NCI-H1048 (cell line): Measurements from ENCODE around the gene PCDHGB4.
"Not testable (repeated sequence)": the region's sequence is repeated elsewhere in the genome, so short reads cannot be mapped to it uniquely, and the experiment has no call there.

ENCODE experiments used
- DNase-seq: peaks from one replicate; lab custom pipeline; 2025; lab: John Stamatoyannopoulos, UW

The PCDHGB4 gene

DNA sequence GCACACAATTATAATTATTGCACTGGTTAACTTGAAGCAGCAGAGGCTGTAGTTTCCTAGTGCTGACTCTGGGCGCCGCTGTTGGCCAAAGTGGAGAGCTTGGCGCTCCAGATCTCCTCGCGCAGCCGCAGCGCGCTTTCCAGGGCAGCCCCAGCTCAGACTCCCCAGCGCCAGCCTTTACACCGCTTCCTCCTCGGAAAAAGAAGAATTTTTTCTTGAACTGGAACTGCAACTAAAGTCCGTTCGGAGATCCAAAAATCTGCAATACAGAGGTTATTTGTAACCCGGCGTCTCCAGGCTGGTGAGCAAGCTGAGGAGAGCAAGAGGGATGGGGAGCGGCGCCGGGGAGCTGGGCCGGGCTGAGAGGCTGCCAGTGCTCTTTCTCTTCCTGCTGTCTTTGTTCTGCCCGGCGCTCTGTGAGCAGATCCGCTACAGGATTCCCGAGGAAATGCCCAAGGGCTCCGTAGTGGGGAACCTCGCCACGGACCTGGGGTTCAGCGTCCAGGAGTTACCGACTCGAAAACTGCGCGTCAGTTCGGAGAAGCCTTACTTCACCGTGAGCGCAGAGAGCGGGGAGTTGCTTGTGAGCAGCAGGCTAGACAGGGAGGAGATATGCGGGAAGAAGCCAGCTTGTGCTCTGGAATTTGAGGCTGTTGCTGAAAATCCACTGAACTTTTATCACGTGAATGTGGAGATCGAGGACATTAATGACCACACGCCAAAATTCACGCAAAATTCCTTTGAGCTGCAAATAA is at the start of gene PCDHGB4:
Gene PCDHGB4 (plus strand): TSS at position 142 of the 755 bp plus-strand sequence. CDS start 187 bp downstream, at position 329.
- not testable (repeated sequence) for DNase-seq

DNA sequence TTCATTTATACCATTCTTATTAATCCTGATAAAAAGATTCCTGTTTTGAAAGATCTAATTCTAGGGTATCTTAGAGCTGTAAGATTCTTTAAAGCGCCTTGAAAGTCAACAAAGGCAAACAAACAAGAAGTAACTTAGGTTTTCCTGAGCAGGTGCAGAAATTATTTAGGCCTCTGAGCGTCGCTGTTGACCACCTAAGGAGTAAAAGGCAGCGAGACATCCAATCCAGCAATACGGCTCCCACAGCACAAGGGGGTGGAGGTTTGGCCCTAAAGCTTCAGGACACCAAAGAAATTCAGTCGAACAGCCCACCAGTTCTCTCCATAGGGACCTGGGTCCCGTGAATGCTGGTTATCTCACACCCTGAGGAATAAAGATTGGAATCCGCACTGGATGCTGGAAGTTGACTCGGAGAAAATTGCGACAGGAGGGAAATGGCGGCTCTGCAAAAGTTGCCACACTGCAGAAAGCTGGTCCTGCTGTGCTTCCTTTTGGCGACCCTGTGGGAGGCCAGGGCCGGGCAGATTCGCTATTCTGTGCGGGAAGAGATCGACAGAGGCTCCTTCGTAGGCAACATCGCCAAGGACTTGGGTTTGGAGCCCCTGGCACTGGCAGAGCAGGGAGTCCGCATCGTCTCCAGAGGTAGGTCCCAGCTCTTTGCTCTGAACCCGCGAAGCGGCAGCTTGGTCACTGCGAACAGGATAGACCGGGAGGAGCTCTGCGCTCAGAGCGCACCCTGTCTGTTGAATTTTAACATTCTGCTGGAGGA is 48.8 kb upstream of the PCDHGB4 start, which contains the start of gene PCDHGA2:
Gene PCDHGA2 (plus strand): TSS at position 223 of the 769 bp plus-strand sequence.
- DNase-seq: no peak

DNA sequence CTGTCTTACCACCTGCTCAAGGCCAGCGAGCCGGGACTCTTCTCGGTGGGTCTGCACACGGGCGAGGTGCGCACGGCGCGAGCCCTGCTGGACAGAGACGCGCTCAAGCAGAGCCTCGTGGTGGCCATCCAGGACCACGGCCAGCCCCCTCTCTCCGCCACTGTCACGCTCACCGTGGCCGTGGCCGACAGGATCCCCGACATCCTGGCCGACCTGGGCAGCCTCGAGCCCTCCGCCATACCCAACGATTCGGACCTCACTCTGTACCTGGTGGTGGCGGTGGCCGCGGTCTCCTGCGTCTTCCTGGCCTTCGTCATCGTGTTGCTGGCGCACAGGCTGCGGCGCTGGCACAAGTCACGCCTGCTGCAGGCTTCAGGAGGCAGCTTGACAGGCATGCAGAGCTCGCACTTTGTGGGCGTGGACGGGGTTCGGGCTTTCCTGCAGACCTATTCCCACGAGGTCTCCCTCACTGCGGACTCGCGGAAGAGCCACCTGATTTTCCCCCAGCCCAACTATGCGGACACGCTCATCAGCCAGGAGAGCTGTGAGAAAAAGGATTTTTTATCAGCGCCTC is 46.6 kb upstream of the PCDHGB4 start:
- not testable (repeated sequence) for DNase-seq

DNA sequence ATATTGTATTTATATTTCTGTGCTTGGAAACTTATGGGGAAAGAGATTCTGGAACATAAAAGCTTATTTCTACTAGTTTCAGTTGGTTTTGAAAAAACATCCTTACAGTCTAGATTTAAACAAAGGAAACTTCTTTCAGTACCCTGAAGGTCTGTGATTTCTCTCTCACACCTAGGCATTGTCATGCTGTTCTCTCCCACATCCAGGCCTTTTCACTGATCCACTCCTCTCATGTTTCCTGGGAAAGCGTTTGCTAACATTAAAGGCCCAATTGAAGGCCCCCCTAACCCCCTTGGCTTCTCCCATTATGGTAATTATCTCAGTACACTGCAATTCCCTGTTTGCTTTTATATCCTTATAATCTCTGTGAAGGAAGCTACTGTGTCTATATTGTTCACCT is 44.7 kb upstream of the PCDHGB4 start:
- no peak for DNase-seq

DNA sequence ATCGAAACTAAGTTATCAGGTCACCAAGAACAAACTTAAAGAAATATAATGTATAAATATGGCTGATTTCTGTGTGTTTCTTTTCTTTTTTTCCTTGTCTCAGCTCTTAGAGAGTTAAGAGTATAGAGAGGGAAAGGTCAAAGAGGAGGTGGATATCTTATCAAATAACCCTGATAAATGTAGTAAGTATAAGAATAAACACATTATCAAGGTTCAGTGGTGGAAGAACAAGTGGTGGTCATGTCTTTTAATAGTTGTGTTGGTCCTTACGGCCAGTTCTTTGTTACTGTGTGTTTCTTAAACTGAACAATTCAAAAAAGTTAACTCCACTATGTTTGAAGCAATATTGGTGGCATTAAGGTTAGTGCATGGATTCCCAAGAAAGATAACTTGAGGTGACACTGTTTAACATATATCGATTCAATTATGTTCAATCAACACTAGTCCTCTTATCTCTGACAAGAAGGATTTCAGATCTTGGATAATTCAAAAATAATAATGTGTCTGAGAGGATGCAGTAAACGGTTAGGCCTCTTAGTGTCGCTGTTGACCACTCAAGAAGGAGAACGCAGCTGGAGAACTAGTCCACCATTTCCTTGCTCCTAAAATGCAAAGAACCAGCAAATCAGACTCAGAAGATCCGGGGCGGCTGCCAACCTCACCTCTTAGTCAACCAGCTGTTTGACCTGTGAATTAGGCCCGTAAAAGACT is 44.1 kb upstream of the PCDHGB4 start, which contains the start of gene PCDHGA3:
Gene PCDHGA3 (plus strand): TSS at position 588 of the 711 bp plus-strand sequence. CDS start 205 bp downstream, outside the sequence.
- DNase-seq: no peak

DNA sequence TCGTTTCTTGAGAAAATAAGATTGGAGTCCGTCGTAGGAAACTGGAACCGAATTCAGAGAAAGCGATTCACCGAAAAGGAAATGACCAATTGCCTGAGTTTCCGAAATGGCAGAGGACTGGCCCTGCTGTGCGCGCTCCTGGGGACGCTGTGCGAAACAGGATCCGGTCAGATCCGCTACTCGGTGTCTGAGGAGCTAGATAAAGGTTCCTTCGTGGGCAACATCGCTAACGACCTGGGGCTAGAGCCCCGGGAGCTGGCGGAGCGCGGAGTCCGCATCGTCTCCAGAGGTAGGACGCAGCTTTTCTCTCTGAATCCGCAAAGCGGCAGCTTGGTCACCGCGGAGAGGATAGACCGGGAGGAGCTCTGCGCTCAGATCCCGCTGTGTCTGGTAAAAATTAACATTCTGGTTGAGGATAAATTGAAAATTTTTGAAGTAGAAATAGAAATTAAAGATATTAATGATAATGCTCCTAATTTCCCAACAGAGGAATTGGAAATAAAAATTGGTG is 43.5 kb upstream of the PCDHGB4 start:
- DNase-seq: no peak

DNA sequence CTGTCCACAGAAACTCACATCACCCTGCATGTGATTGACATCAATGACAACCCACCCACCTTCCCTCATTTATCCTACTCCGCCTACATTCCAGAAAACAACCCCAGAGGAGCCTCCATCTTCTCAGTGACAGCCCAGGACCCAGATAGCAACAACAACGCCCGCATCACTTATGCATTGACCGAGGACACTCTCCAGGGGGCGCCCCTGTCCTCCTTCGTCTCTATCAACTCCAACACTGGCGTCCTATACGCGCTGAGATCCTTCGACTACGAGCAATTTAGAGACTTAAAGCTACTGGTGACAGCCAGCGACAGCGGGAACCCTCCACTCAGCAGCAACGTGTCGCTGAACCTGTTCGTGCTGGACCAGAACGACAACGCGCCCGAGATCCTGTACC is 42.2 kb upstream of the PCDHGB4 start:
- DNase-seq: no peak

DNA sequence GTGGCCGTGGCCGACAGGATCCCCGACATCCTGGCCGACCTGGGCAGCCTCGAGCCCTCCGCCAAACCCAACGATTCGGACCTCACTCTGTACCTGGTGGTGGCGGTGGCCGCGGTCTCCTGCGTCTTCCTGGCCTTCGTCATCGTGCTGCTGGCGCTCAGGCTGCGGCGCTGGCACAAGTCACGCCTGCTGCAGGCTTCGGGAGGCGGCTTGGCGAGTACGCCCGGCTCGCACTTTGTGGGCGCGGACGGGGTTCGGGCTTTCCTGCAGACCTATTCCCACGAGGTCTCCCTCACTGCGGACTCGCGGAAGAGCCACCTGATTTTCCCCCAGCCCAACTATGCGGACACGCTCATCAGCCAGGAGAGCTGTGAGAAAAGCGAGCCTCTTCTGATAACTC is 41.5 kb upstream of the PCDHGB4 start:
- DNase-seq: not testable (repeated sequence)

DNA sequence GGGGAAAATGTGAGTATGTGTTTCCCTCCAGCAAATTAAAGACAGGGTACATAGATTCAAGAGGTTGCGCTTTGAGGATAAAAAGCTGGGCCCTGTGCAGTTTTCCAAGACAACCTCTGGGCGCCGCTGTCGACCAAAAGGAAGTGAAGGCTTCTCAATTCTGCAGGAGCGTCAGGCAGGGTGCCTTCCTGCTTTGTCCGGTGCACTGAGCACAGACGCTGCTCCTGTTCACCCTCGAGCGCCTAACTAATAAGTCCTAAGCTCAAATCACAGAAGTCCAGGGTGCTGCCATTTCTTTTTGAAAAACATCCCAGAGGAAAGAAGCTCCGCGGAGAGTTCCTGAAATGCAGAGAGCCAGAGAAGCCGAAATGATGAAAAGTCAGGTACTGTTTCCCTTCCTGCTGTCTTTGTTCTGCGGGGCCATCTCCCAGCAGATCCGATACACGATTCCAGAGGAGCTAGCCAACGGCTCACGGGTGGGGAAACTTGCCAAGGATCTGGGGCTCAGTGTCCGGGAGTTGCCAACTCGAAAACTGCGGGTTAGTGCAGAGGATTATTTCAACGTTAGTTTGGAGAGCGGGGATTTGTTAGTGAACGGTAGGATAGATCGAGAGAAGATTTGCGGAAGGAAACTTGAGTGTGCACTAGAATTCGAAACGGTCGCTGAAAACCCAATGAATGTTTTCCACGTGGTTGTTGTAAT is 37.4 kb upstream of the PCDHGB4 start, which contains the start of gene PCDHGB1:
Gene PCDHGB1 (plus strand): TSS at position 183 of the 703 bp plus-strand sequence. CDS start 162 bp downstream, at position 345.
- no peak for DNase-seq

DNA sequence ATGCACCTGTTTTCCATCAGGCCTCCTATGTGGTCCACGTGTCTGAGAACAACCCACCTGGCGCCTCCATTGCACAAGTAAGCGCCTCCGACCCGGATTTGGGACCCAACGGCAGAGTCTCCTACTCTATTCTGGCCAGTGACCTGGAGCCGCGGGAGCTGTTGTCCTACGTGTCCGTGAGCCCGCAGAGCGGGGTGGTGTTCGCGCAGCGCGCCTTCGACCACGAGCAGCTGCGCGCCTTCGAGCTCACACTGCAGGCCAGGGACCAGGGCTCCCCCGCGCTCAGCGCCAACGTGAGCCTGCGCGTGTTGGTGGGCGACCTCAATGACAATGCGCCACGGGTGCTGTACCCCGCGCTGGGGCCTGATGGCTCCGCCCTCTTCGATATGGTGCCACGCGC is 35.9 kb upstream of the PCDHGB4 start:
- no peak for DNase-seq

DNA sequence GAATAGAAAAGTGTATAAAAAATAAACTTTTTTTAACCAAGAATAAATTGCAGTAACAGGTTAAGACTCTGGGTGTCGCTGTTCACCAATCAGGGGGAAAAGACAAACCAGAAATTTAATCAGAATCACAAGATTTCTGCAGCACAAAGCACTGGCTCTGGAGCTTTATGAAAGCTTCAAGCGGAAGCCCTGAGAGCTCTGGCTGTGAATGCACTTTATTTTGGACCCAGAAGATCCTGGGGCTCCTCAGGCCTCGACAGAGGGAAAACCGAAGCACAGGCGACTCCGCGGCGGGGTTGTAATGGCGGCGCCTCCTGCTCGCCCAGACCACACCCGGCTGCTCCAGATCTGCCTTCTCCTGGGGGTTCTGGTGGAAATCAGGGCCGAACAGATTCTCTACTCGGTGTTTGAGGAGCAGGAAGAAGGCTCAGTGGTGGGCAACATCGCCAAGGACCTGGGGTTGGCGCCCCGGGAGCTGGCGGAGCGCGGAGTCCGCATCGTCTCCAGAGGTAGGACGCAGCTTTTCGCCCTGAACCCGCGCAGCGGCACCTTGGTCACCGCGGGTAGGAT is 32.5 kb upstream of the PCDHGB4 start, which contains the start of gene PCDHGA4:
Gene PCDHGA4 (plus strand): TSS at position 122 of the 570 bp plus-strand sequence. CDS start 87 bp downstream, at position 209.
- no peak for DNase-seq

DNA sequence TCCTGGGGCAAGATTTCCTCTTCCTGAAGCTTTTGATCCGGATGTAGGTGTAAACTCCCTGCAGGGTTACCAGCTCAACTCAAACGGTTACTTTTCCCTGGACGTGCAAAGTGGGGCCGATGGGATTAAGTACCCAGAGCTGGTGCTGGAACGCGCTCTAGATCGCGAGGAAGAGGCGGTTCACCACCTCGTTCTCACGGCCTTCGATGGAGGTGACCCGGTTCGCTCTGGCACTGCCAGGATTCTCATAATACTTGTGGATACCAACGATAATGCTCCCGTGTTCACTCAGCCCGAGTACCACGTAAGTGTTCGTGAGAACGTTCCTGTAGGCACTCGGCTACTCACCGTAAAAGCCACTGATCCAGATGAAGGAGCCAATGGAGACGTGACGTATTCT is 31.9 kb upstream of the PCDHGB4 start:
- no peak for DNase-seq

DNA sequence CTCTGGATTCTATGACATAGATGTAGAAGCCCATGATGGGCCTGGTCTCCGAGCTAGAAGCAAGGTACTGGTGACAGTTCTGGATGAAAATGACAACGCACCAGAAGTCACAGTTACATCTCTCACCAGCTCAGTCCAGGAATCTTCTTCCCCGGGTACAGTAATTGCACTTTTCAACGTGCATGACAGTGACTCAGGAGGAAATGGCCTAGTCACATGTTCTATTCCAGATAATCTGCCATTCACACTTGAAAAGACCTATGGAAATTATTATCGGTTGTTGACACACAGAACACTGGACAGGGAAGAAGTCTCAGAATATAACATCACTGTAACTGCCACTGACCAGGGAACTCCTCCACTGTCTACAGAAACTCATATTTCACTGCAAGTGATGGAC is 31.4 kb upstream of the PCDHGB4 start:
- DNase-seq: no peak

DNA sequence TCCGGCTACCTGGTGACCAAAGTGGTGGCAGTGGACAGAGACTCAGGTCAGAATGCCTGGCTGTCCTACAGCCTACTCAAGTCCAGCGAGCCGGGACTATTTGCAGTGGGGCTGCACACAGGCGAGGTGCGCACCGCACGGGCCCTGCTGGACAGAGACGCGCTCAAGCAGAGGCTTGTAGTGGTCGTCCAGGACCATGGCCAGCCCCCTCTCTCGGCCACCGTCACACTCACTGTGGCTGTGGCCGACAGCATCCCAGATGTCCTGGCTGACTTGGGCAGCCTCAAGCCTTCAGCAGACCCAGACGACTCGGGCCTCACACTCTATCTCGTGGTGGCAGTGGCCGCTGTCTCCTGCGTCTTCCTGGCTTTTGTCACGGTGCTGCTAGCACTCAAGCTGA is 30.5 kb upstream of the PCDHGB4 start:
- DNase-seq: no peak

DNA sequence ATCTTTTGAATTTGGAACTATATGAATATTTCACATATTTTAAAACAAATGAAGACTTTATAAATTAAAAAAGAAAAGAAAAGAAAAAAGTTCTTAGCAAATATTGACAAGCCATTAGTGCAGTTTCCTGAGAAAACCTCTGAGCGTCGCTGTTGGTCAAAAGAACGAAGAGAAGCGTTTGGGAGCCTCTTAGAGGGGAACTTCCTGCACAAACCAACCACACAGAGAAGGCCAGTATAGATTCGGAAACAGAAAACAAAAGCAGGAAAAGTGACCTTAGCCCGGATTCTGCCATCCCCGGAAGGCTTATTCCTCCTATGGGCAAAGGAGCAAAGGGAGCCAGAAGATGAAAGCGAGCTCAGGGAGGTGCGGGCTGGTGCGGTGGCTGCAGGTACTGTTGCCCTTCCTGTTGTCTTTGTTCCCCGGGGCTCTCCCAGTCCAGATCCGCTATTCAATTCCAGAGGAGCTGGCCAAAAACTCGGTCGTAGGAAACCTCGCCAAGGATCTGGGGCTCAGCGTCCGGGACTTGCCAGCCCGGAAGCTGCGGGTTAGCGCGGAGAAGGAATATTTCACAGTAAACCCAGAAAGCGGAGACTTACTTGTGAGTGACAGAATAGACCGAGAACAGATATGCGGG is 27.6 kb upstream of the PCDHGB4 start, which contains the start of gene PCDHGB2:
Gene PCDHGB2 (plus strand): TSS at position 205 of the 637 bp plus-strand sequence. CDS start 142 bp downstream, at position 347.
- no peak for DNase-seq

DNA sequence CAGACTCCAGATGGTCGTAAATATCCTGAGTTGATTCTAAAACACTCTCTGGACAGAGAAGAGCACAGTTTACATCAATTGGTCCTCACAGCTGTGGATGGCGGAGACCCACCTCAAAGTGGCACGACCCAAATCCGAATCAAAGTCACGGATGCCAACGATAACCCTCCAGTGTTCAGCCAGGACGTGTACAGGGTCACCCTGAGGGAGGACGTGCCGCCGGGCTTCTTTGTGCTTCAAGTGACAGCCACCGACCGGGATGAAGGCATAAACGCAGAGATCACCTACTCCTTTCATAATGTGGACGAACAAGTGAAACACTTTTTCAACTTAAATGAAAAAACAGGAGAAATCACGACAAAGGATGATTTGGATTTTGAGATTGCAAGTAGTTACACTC is 26.8 kb upstream of the PCDHGB4 start:
- no peak for DNase-seq

DNA sequence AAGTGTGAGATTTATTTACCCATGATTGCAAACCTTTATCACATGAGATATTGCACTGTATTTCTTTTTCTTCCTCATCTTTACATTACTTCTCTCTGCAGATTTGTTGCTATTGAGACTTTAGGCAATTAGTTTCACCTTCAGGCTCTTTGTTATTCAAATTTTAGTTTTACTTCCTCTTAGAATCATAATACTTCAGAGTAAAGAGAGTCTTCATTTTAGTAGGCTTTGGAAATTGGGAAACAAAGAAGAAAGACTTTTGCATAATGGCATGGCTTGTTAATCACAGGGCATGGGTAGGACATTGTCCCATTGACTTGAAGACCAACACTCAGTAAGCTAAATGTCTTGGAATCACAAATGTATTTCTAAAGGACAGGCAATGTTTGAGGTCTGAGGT is 24.8 kb upstream of the PCDHGB4 start:
- no peak for DNase-seq

DNA sequence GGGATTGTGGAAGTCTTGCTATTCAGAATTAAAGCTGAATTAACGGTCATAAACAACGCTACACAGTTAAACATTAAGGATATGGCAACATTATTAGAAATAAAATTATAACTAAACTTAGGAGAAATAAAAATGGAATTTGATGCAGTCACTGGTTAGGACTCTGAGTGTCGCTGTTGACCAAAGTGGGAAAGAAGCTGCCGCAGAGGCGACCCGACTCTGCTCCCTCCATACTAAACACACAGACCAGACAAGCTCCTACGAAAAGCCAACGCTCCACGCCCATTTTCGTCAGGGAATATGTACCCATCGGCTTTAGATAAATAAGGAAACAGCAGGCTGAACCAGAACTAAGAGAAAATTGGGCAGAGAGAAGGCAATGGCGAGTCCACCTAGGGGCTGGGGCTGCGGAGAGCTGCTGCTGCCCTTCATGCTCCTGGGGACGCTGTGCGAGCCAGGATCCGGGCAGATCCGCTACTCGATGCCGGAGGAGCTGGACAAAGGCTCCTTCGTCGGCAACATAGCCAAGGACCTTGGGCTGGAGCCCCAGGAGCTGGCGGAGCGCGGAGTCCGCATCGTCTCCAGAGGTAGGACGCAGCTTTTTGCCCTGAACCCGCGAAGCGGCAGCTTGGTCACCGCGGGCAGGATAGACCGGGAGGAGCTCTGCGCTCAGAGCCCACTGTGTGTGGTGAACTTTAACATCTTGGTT is 23.4 kb upstream of the PCDHGB4 start, which contains the start of gene PCDHGA5:
Gene PCDHGA5 (plus strand): TSS at position 211 of the 709 bp plus-strand sequence. CDS start 169 bp downstream, at position 380.
- no peak for DNase-seq
